Neutrophil (primary cell): ENCODE data around the gene SLC16A7.
"Not testable (repeated sequence)": the region's sequence is repeated elsewhere in the genome, so short reads cannot be mapped to it uniquely, and the experiment has no call there.

Source experiments
- H3K27ac ChIP-seq: fragments of 200-600 bp; sonication (generic); 2 replicates; pipeline ENCODE4 v1.5.1; 2016; ENCODE audit warnings: mild to moderate bottlenecking, moderate library complexity
- H3K27me3 ChIP-seq: fragments of 200-600 bp; sonication (generic); 2 replicates; pipeline ENCODE4 v1.6.0; 2016; ENCODE audit warnings: mild to moderate bottlenecking
- H3K36me3 ChIP-seq: fragments of 200-600 bp; sonication (generic); 2 replicates; pipeline ENCODE4 v1.5.1; 2017
- H3K4me1 ChIP-seq, 2 experiments: fragments of 200-600 bp in 1 of 2; sonication (generic) in 1 of 2; 1 replicate in 1 of 2; 2 replicates in 1 of 2; pipeline versions ENCODE4 v1.5.1 to v1.6.1; 2013 to 2016; ENCODE audit warnings: low read depth in 1 of 2, low read length in 1 of 2, mild to moderate bottlenecking in 1 of 2, moderate library complexity in 1 of 2; ENCODE audit not compliant: control insufficient read depth in 1 of 2, insufficient read depth in 1 of 2
- H3K4me3 ChIP-seq, 2 experiments: fragments of 200-600 bp in 1 of 2; sonication (generic) in 1 of 2; 1 replicate in 1 of 2; 2 replicates in 1 of 2; pipeline ENCODE4 v1.5.1; 2013 to 2016; ENCODE audit warnings: low read depth in 1 of 2, low read length in 1 of 2, mild to moderate bottlenecking in 1 of 2, moderate library complexity in 1 of 2
- H3K9me3 ChIP-seq: fragments of 200-600 bp; sonication (generic); 2 replicates; pipeline ENCODE4 v1.5.1; 2016
- CTCF ChIP-seq: fragments of 200-600 bp; sonication (generic); IDR thresholded peaks from 2 replicates; pipeline ENCODE4 v1.5.1; 2016; ENCODE audit warnings: antibody characterized with exemption

The SLC16A7 gene

GRCh38 chr12:59600171-59600570 lies 4.3 kb downstream of the SLC16A7 start:
- Histone ChIP-seq H3K9me3 (no peaks in the 10 kb centered on the region), H3K36me3 (no peaks in the 10 kb centered on the region), H3K27me3 (peaks cover 24% of the 10 kb centered on the region), H3K27ac (no peak overlapping the region), H3K4me1 (peaks cover 20 to 25% of the 10 kb centered on the region in 2 experiments), H3K4me3 (no peak overlapping the region)
- TF ChIP-seq CTCF: no peak

DNA sequence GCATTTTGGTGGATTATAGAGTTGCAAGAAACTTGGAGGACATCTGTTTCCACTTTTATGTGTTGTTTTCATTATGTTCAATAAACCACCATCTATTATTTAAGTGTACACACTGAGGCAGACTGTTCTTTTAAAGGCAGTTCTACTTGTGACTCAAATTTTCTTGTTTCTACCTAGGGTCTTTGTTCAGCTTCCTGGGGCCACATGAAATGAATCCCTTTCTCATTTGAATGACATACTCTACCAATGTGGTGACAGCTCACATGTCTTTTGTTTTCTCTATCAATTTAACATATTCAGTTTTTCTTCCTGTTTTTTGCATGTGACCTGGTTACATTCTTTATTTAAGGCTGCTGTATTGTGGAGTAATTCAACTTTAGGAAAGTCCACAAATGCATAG lies 7.9 kb downstream of the SLC16A7 start:
- Histone ChIP-seq H3K36me3 (no peaks in the 10 kb centered on the region), H3K27ac (no peak overlapping the region), H3K4me3 (no peak overlapping the region), H3K4me1 (no peaks in the 10 kb centered on the region), H3K27me3 (no peaks in the 10 kb centered on the region), H3K9me3 (no peaks in the 10 kb centered on the region)
- no peak for TF ChIP-seq CTCF

- Histone ChIP-seq H3K9me3 (peaks cover 21% of the 10 kb centered on the region), H3K27ac (peak overlapping the region; percentile 49)
- H3K27me3 ChIP-seq, H3K36me3 ChIP-seq, H3K4me3 ChIP-seq, H3K4me1 ChIP-seq: not testable (repeated sequence)
These were observed 17.1 kb downstream of the SLC16A7 start for GRCh38 chr12:59612823-59613434.

DNA sequence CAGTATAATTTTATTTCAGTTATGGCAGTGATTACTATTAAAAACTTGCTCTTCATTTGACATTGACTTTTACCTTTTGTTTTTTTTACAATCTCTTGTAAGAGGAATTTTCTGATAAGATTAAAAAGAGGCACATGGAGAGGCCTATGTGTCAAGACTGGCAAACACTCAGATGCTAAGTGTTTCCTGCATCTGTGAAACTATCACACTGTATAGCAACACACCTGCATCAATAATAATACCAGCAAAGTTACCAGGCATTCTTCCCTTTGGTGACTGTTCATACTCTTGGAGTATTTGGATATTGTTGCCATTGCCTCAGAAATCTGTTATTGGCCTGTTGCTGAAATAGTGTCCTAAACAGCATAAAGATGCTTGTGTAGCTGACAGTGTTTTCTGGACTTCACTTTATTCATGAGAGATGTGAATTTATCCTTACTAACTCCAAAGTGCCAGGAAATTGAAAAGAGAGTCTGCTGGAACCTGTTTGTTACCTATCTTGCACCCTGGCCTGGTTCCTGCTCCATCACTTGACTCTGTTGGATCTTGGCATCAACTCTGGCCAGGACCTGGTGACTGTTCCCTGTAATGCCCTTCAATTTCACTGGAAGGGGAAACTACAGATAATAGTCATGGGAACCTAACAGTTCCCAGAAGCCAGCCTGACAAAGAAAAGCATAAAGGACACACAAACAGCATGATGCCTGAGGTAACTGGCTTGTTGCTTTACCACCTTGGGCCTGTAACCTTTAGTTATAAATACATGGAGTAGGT lies 19.8 kb downstream of the SLC16A7 start:
- no peaks in the 10 kb centered on the region for H3K27me3 ChIP-seq
- no peak overlapping the region for H3K4me3 ChIP-seq
- no peaks in the 10 kb centered on the region for H3K36me3 ChIP-seq
- TF ChIP-seq CTCF: no peak
- peaks cover under 1 to 6% of the 10 kb centered on the region in 2 experiments for H3K4me1 ChIP-seq
- no peak overlapping the region for H3K27ac ChIP-seq
- H3K9me3 ChIP-seq: peaks cover 21% of the 10 kb centered on the region

DNA sequence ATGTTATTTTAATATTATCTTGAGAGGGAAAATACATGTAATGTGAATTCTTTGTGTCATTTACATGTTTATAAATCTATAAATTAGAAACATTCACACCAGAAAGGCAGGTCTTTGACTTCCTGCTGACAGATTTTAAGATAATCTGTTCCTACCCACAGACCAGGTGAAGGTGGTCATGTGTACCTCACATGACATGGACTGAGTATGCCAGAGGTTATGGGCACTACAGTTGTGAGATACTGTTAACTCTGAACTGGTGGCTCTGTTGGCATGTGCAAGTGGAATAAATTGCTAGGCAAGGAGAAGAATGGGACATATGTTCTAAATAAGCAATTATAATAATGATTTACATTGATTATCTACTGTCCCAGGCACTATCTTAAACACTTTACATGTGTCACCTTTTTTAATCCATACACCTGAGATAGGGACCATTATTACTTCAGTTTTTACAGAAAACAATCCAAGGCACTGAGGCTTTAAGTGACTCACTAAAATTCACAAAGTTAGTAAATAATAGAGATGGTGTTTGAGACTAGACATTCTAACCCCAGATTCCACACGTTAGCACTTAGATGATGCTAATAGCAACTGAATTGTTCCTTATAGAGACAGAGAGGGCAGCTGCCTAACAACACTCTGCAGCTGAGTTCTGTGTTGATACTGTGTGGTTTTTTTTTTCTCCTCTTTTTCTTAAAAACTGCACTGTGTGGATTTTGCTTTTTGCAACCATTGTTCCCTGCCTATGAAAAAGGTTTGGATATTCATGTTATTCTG lies 23.8 kb downstream of the SLC16A7 start:
- Histone ChIP-seq H3K4me3 (no peak overlapping the region), H3K9me3 (no peaks in the 10 kb centered on the region), H3K4me1 (peaks cover 5 to 9% of the 10 kb centered on the region in 2 experiments), H3K27ac (peak overlapping the region; percentile 62), H3K36me3 (no peaks in the 10 kb centered on the region), H3K27me3 (no peaks in the 10 kb centered on the region)
- no peak for TF ChIP-seq CTCF
